Measurements from ENCODE around the gene TTC9C.

Gene TTC9C

DNA sequence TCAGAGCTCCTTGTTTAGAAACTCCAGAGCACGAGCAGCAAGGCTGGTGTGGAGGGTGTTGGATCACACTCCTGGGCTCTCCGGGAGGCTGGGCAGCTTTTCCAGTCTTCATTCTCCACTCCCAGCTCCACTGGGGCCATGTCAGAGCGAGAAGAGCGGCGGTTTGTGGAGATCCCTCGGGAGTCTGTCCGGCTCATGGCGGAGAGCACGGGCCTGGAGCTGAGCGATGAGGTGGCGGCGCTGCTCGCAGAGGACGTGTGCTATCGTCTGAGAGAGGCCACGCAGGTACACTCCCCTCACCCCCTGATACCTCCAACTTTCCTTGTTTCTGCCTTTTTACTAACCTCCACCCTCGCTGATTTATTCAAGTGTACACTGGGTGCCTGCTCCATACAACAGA lies 47.4 kb downstream of the TTC9C start:
- H3K27me3 Mint-ChIP-seq: no peaks in the 10 kb centered on the region
- H3K27ac Mint-ChIP-seq: peak overlapping the region; percentile 41
- no peaks in the 10 kb centered on the region for H3K9me3 Mint-ChIP-seq
- peaks cover 77% of the 10 kb centered on the region for H3K36me3 Mint-ChIP-seq (ENCODE audit: low read depth)
- no peak overlapping the region for H3K4me3 Mint-ChIP-seq
- peaks cover 47% of the 10 kb centered on the region for H3K4me1 Mint-ChIP-seq (ENCODE audit: low read depth)
- intact Hi-C loops (cut with micrococcal nuclease): no loop called here

DNA sequence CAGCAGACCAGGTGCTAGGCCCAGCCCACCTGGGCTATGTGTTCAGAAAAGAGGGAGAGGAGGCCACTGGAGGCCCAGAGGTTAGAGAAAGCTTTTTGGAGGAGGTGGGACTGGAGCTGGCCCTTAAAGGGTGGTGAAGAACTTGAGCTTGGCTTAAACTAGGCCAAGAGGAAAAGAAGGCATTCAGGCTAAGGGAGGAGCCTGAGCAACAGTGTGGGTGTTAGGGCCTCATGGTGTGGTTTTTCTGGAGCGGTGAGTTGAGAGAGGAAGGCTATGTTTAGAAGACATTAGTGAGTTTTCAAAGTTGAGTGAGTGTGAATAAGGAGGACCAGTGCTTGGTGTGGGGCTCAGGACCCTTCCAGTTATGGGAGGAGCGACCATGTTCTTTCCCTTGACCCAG lies 49.1 kb downstream of the TTC9C start:
- Mint-ChIP-seq H3K36me3 (ENCODE audit: low read depth) (peaks cover 83% of the 10 kb centered on the region), H3K4me1 (ENCODE audit: low read depth) (peaks cover 37% of the 10 kb centered on the region), H3K4me3 (no peak overlapping the region), H3K9me3 (no peaks in the 10 kb centered on the region), H3K27me3 (no peaks in the 10 kb centered on the region), H3K27ac (peak overlapping the region; percentile 70)
- intact Hi-C loops (cut with micrococcal nuclease): no loop called here

DNA sequence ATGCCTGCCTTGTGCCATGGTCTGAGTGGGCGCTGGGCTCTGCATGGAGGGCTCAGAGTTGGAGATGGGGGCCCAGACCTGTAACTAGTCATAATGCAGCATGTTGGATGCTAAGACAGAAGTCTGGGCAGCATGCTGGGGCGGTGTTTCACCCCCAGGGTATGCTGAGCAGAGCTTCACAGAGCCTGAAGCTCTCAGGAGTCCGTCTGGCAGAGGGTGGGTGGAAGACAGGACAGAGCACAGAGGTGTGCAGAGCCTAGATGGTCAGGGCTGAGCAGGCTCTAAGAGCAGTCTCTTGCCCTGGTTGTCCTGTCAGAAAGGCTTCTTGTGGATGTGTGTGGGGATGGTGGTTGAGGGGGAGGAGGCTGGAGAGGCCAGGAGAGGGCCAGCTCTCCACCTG lies 50.2 kb downstream of the TTC9C start:
- H3K27ac Mint-ChIP-seq: peak overlapping the region; percentile 70
- no peaks in the 10 kb centered on the region for H3K27me3 Mint-ChIP-seq
- intact Hi-C loops (cut with micrococcal nuclease): no loop called here
- peaks cover 92% of the 10 kb centered on the region for H3K36me3 Mint-ChIP-seq (ENCODE audit: low read depth)
- H3K9me3 Mint-ChIP-seq: no peaks in the 10 kb centered on the region
- H3K4me3 Mint-ChIP-seq: no peak overlapping the region
- peaks cover 36% of the 10 kb centered on the region for H3K4me1 Mint-ChIP-seq (ENCODE audit: low read depth)

DNA sequence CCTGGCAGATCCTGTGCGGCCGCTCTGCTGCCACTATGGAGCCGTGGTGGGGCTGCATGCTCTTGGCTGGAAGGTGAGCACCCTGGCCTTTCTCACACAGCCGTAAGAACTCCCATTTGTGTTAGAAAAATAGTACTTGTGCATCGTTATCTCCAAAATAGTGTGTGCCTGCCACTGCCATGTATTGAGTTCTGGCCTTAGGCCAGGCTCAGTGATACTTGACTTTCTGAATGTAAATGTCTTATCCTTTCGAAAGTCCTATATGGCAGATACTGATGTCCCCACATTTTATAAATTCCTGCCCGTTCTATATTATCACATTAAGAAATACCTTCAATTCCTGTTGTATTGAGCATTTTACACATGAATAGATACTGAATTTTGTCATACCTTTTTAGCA lies 54.5 kb downstream of the TTC9C start:
- intact Hi-C loops (cut with micrococcal nuclease): no loop called here
- no peaks in the 10 kb centered on the region for H3K9me3 Mint-ChIP-seq
- H3K27me3 Mint-ChIP-seq: no peaks in the 10 kb centered on the region
- peaks cover 10% of the 10 kb centered on the region for H3K4me1 Mint-ChIP-seq (ENCODE audit: low read depth)
- no peak overlapping the region for H3K4me3 Mint-ChIP-seq
- H3K27ac Mint-ChIP-seq: no peak overlapping the region
- H3K36me3 Mint-ChIP-seq (ENCODE audit: low read depth): peaks cover 83% of the 10 kb centered on the region

DNA sequence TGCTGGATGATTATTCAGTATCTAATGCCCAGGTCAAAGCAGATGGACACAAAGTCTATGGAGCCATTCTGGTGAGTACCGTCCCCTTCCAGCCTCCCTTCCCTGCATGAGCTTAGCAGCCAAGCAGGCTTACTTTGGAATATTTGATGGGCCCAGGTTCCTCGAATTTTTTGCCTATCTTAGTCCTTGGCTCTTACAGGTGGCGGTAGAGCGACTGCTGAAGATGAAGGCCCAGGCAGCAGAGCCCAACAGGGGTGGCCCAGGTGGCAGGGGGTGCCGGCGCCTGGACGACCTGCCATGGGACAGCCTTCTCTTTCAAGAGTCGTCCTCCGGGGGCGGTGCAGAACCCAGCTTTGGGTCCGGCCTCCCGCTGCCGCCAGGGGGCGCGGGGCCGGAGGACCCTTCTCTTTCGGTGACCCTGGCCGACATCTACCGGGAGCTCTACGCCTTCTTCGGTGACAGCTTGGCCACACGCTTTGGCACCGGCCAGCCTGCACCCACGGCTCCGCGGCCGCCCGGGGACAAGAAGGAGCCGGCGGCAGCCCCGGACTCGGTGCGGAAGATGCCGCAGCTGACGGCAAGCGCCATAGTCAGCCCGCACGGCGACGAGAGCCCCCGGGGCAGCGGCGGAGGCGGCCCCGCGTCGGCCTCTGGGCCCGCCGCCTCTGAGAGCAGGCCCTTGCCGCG lies 58.2 kb downstream of the TTC9C start:
- intact Hi-C loops (cut with micrococcal nuclease): loop anchor here (1.0 to 2.0 kb wide), 5 partner anchors 18 to 95 kb away; partner anchors contain the start of genes NXF1, STX5 and TEX54
- H3K4me1 Mint-ChIP-seq (ENCODE audit: low read depth): peaks cover 40% of the 10 kb centered on the region
- no peaks in the 10 kb centered on the region for H3K9me3 Mint-ChIP-seq
- H3K27me3 Mint-ChIP-seq: no peaks in the 10 kb centered on the region
- peak overlapping the region; percentile 95 for H3K4me3 Mint-ChIP-seq
- H3K27ac Mint-ChIP-seq: peak overlapping the region; percentile 95
- peaks cover 83% of the 10 kb centered on the region for H3K36me3 Mint-ChIP-seq (ENCODE audit: low read depth)

DNA sequence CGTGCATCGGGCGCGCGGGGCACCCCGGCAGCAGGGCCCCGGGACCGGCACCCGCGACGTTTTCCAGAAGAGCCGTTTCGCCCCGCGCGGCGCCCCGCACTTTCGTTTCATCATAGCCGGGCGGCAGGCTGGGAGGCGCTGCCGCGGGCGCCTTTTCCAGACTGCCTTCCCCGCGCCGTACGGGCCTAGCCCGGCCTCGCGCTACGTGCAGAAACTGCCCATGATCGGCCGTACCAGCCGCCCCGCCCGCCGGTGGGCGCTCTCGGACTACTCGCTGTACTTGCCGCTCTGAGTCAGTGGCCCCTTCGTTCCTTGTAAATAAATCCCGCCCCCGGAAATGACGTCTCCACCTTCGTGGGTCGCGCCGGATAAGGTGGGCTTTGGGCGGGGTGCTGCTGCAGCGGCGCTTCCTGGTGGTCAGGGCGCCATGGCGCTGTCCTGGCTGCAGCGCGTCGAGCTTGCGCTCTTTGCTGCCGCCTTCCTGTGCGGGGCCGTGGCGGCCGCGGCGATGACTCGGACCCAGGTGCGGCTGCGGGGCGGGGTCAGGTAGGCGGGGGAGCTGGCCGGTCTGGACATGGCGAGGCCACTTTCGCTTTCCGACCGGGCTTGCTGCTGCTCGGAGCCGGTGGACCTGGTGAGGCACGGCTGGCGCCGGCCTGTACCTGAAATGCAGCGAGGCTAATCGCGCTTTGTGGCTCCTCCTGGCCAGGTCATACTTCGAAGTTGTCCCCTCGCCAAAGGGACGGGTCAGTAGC lies 58.9 kb downstream of the TTC9C start, which contains the start of gene TMEM179B:
TMEM179B (plus strand) TSS at position 398 of the 755 bp plus-strand sequence; CDS start at position 428, 30 bp downstream.
- H3K27me3 Mint-ChIP-seq: no peaks in the 10 kb centered on the region
- no peaks in the 10 kb centered on the region for H3K9me3 Mint-ChIP-seq
- peak within 1 kb of the TSS; percentile 95 for H3K4me3 Mint-ChIP-seq
- peak within 1 kb of the TSS; percentile 95 for H3K27ac Mint-ChIP-seq
- intact Hi-C loops (cut with micrococcal nuclease): loop anchor here (1.0 to 2.0 kb wide), 4 partner anchors 18 to 94 kb away; partner anchors contain the start of genes NXF1, STX5 and TEX54
- H3K4me1 Mint-ChIP-seq (ENCODE audit: low read depth): peaks cover 42% of the 10 kb centered on the region
- H3K36me3 Mint-ChIP-seq (ENCODE audit: low read depth): peaks cover 83% of the 10 kb centered on the region
